ENCODE measurements around the gene RRAGC.

The RRAGC gene

GRCh38 chr1:38865112-38865715 is 5.6 kb upstream of the RRAGC start:
- no peak for TF ChIP-seq CTCF (IDR thresholded peaks at IDR 0.05; ENCODE audit: poor library complexity, severe bottlenecking)
- Histone ChIP-seq H3K36me3 (ENCODE audit: low read depth) (peaks cover 34% of the 10 kb centered on the region), H3K4me1 (ENCODE audit: insufficient read depth, poor library complexity, severe bottlenecking) (no peaks in the 10 kb centered on the region), H3K27me3 (ENCODE audit: insufficient read depth, poor library complexity, severe bottlenecking) (no peaks in the 10 kb centered on the region), H3K4me3 (ENCODE audit: severe bottlenecking) (no peak overlapping the region), H3K9me3 (ENCODE audit: severe bottlenecking) (no peaks in the 10 kb centered on the region), H3K27ac (ENCODE audit: poor library complexity, severe bottlenecking) (no peak overlapping the region)
- no peak for ATAC-seq (ENCODE audit: low read depth)
- DNase-seq (ENCODE audit: low spot score) = no peak

GRCh38 chr1:38860454-38860795 is 853 bp upstream of the RRAGC start:
- peaks cover 3% of the 10 kb centered on the region for H3K4me1 ChIP-seq (ENCODE audit: insufficient read depth, poor library complexity, severe bottlenecking)
- no peak for TF ChIP-seq CTCF (IDR thresholded peaks at IDR 0.05; ENCODE audit: poor library complexity, severe bottlenecking)
- H3K36me3 ChIP-seq (ENCODE audit: low read depth) = peaks cover 48% of the 10 kb centered on the region
- no peak for ATAC-seq (ENCODE audit: low read depth)
- peak overlapping the region; percentile 74 for H3K4me3 ChIP-seq (ENCODE audit: severe bottlenecking)
- no peak for DNase-seq (ENCODE audit: low spot score)
- no peaks in the 10 kb centered on the region for H3K27me3 ChIP-seq (ENCODE audit: insufficient read depth, poor library complexity, severe bottlenecking)
- peak overlapping the region; percentile 55 for H3K27ac ChIP-seq (ENCODE audit: poor library complexity, severe bottlenecking)
- no peaks in the 10 kb centered on the region for H3K9me3 ChIP-seq (ENCODE audit: severe bottlenecking)

GRCh38 chr1:38858833-38859560 is 575 bp downstream of the RRAGC start:
- no peaks in the 10 kb centered on the region for H3K9me3 ChIP-seq (ENCODE audit: severe bottlenecking)
- DNase-seq (ENCODE audit: low spot score) (peak; percentile 62), ATAC-seq (ENCODE audit: low read depth) (peak; percentile 47)
- H3K4me1 ChIP-seq (ENCODE audit: insufficient read depth, poor library complexity, severe bottlenecking) = peaks cover 3% of the 10 kb centered on the region
- peak overlapping the region; percentile 55 for H3K27ac ChIP-seq (ENCODE audit: poor library complexity, severe bottlenecking)
- H3K36me3 ChIP-seq (ENCODE audit: low read depth) = peaks cover 48% of the 10 kb centered on the region
- no peak for TF ChIP-seq CTCF (IDR thresholded peaks at IDR 0.05; ENCODE audit: poor library complexity, severe bottlenecking)
- H3K4me3 ChIP-seq (ENCODE audit: severe bottlenecking) = peak overlapping the region; percentile 74
- no peaks in the 10 kb centered on the region for H3K27me3 ChIP-seq (ENCODE audit: insufficient read depth, poor library complexity, severe bottlenecking)

- H3K27ac ChIP-seq (ENCODE audit: poor library complexity, severe bottlenecking) = no peak overlapping the region
- H3K27me3 ChIP-seq (ENCODE audit: insufficient read depth, poor library complexity, severe bottlenecking) = no peaks in the 10 kb centered on the region
- no peak overlapping the region for H3K4me3 ChIP-seq (ENCODE audit: severe bottlenecking)
- ATAC-seq (ENCODE audit: low read depth) = no peak
- no peak for DNase-seq (ENCODE audit: low spot score)
- no peaks in the 10 kb centered on the region for H3K9me3 ChIP-seq (ENCODE audit: severe bottlenecking)
- TF ChIP-seq CTCF (IDR thresholded peaks at IDR 0.05; ENCODE audit: poor library complexity, severe bottlenecking) = no peak
- H3K36me3 ChIP-seq (ENCODE audit: low read depth) = peaks cover 81% of the 10 kb centered on the region
- no peaks in the 10 kb centered on the region for H3K4me1 ChIP-seq (ENCODE audit: insufficient read depth, poor library complexity, severe bottlenecking)
Observed at GRCh38 chr1:38852780-38853179, 6.8 kb downstream of the RRAGC start.

- Histone ChIP-seq H3K27ac (ENCODE audit: poor library complexity, severe bottlenecking) (no peak overlapping the region), H3K4me1 (ENCODE audit: insufficient read depth, poor library complexity, severe bottlenecking) (no peaks in the 10 kb centered on the region), H3K27me3 (ENCODE audit: insufficient read depth, poor library complexity, severe bottlenecking) (no peaks in the 10 kb centered on the region), H3K36me3 (ENCODE audit: low read depth) (peaks cover 68% of the 10 kb centered on the region), H3K4me3 (ENCODE audit: severe bottlenecking) (no peak overlapping the region), H3K9me3 (ENCODE audit: severe bottlenecking) (no peaks in the 10 kb centered on the region)
- no peak for TF ChIP-seq CTCF (IDR thresholded peaks at IDR 0.05; ENCODE audit: poor library complexity, severe bottlenecking)
- no peak for DNase-seq (ENCODE audit: low spot score)
- no peak for ATAC-seq (ENCODE audit: low read depth)
Observed at GRCh38 chr1:38848071-38848470, 11.5 kb downstream of the RRAGC start.

Data from RWPE2 (cell line).